ENCODE results near the gene ABCC4. TPM values are rescaled to one million over a fixed set of nuclear protein-coding genes. Genes with fewer than 3 reads are reported as not detected.

ABCC4 gene, protein sequence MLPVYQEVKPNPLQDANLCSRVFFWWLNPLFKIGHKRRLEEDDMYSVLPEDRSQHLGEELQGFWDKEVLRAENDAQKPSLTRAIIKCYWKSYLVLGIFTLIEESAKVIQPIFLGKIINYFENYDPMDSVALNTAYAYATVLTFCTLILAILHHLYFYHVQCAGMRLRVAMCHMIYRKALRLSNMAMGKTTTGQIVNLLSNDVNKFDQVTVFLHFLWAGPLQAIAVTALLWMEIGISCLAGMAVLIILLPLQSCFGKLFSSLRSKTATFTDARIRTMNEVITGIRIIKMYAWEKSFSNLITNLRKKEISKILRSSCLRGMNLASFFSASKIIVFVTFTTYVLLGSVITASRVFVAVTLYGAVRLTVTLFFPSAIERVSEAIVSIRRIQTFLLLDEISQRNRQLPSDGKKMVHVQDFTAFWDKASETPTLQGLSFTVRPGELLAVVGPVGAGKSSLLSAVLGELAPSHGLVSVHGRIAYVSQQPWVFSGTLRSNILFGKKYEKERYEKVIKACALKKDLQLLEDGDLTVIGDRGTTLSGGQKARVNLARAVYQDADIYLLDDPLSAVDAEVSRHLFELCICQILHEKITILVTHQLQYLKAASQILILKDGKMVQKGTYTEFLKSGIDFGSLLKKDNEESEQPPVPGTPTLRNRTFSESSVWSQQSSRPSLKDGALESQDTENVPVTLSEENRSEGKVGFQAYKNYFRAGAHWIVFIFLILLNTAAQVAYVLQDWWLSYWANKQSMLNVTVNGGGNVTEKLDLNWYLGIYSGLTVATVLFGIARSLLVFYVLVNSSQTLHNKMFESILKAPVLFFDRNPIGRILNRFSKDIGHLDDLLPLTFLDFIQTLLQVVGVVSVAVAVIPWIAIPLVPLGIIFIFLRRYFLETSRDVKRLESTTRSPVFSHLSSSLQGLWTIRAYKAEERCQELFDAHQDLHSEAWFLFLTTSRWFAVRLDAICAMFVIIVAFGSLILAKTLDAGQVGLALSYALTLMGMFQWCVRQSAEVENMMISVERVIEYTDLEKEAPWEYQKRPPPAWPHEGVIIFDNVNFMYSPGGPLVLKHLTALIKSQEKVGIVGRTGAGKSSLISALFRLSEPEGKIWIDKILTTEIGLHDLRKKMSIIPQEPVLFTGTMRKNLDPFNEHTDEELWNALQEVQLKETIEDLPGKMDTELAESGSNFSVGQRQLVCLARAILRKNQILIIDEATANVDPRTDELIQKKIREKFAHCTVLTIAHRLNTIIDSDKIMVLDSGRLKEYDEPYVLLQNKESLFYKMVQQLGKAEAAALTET (N-terminal part only)
- total RNA-seq: 1 to 10 TPM; 3.9 to 6.8 (median 4.7) TPM

DNA sequence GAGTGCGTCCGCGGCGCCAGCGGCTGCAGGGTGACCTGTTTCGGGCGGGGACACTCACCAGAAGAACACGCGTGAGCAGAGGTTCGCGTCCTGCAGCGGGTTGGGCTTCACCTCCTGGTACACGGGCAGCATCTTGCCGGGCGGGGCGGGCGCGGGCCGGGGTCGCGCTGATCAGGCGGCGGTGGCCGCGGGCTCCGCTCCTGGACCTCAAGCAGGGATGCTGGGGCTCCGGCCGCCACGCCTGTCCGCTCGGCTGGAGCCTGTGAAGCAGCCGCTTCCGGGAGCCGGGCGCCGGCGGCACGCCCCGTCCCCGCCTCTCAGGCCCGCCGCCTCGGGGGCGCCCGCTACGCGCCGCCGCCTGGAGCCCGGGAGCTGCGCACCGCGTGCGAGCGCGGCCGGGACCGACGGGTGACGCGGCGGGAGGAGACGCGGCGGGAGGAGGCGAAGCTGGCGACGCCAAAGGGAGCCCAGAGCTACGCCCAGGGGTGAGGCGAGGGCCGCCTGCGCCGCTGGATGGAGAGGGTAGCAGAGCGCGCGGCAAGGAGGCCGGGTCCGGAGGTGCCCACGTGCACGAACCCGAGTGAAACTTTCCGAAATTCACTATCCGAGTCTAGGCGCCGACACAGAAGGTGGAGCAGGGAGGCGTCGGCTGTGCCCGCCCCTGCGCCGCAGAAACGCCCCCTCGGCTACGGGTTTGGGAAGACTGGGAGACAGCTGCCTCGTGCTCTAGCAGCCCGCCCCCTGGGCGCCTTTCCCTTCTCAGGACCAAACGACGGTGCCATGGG, at the start of gene ABCC4:
ABCC4 (minus strand) TSS at position 269 of the 785 bp plus-strand sequence; CDS start at position 132, 137 bp downstream.
- no peaks in the 10 kb centered on the region for H3K27me3 ChIP-seq
- no peaks in the 10 kb centered on the region for H3K36me3 ChIP-seq
- H3K4me3 ChIP-seq: peak within 1 kb of the TSS; percentile 51 to 82
- TF ChIP-seq EP300 (IDR thresholded peaks at IDR 0.05) (no peak), POLR2A (IDR thresholded peaks at IDR 0.05) (peak in 1 of 2 donors; percentile 22), CTCF (IDR thresholded peaks at IDR 0.05) (peak in 1 of 4 experiments; percentile 22), POLR2AphosphoS5 (IDR thresholded peaks at IDR 0.05) (no peak)
- H3K4me1 ChIP-seq: peaks cover 0 to 27% (median 0%) of the 10 kb centered on the region in 3 donors
- peak; percentile 88 for ATAC-seq
- peak within 1 kb of the TSS in 3 of 4 donors; percentile 62 to 81 (median 76) for H3K27ac ChIP-seq
- no peaks in the 10 kb centered on the region for H3K9me3 ChIP-seq
- WGBS, 2 donors (ENCODE audit: low coverage in 1 of 2): 0% methylated on average over 8 of the region's 98 CpGs; no CpG with 5 or more reads in 1 of the 2 donors

- TF ChIP-seq EP300 (IDR thresholded peaks at IDR 0.05) (no peak), POLR2A (IDR thresholded peaks at IDR 0.05) (no peak), POLR2AphosphoS5 (IDR thresholded peaks at IDR 0.05) (no peak), CTCF (IDR thresholded peaks at IDR 0.05) (no peak)
- Histone ChIP-seq H3K4me3 (no peak overlapping the region), H3K27me3 (no peaks in the 10 kb centered on the region), H3K9me3 (no peaks in the 10 kb centered on the region), H3K27ac (no peak overlapping the region), H3K36me3 (no peaks in the 10 kb centered on the region), H3K4me1 (no peaks in the 10 kb centered on the region)
- ATAC-seq: no peak
- WGBS, 2 donors (ENCODE audit: low coverage in 1 of 2): 70 to 86% methylated on average over 2 to 4 of the region's 4 CpGs
Measured at GRCh38 chr13:95349267-95349666, 48.0 kb upstream of the ABCC4 start.

- no peaks in the 10 kb centered on the region for H3K4me1 ChIP-seq
- no peaks in the 10 kb centered on the region for H3K36me3 ChIP-seq
- no peaks in the 10 kb centered on the region for H3K27me3 ChIP-seq
- H3K27ac ChIP-seq: no peak overlapping the region
- TF ChIP-seq CTCF (IDR thresholded peaks at IDR 0.05) (no peak), EP300 (IDR thresholded peaks at IDR 0.05) (no peak), POLR2AphosphoS5 (IDR thresholded peaks at IDR 0.05) (no peak), POLR2A (IDR thresholded peaks at IDR 0.05) (no peak)
- ATAC-seq: no peak
- no peak overlapping the region for H3K4me3 ChIP-seq
- 66 to 72% methylated on average over 3 of the region's 3 CpGs for WGBS, 2 donors (ENCODE audit: low coverage in 1 of 2)
- H3K9me3 ChIP-seq: no peaks in the 10 kb centered on the region
Measured at GRCh38 chr13:95343944-95344343, 42.7 kb upstream of the ABCC4 start.

- no peak for ATAC-seq
- Histone ChIP-seq H3K27ac (no peak overlapping the region), H3K36me3 (no peaks in the 10 kb centered on the region), H3K9me3 (no peaks in the 10 kb centered on the region), H3K4me1 (no peaks in the 10 kb centered on the region), H3K4me3 (no peak overlapping the region), H3K27me3 (no peaks in the 10 kb centered on the region)
- no peak for TF ChIP-seq POLR2AphosphoS5 (IDR thresholded peaks at IDR 0.05)
- no peak for TF ChIP-seq CTCF (IDR thresholded peaks at IDR 0.05)
- no peak for TF ChIP-seq EP300 (IDR thresholded peaks at IDR 0.05)
- no peak for TF ChIP-seq POLR2A (IDR thresholded peaks at IDR 0.05)
- 53 to 100% methylated on average over 2 of the region's 5 CpGs for WGBS, 2 donors (ENCODE audit: low coverage in 1 of 2)
Measured at GRCh38 chr13:95341441-95341840, 40.2 kb upstream of the ABCC4 start.
